Effector CD8-positive, alpha-beta T cell (primary cell): ENCODE measurements around the gene GET3.
A peak's percentile ranks its signal among the peaks of the same experiment; 100 is the strongest.
"Not testable (repeated sequence)": the region's sequence is repeated elsewhere in the genome, so short reads cannot be mapped to it uniquely, and the experiment has no call there.

ENCODE experiments used
- DNase-seq: peaks from one replicate; lab custom pipeline; 2025; lab: John Stamatoyannopoulos, UW
- total RNA-seq, 4 experiments: gene quantifications; one replicate each; lab custom pipeline; 2026; lab: John Stamatoyannopoulos, UW

Gene GET3
- 40.9 to 65.7 (median 55.1) reads per million in 4 experiments for total RNA-seq

- peak; percentile 70 for DNase-seq
Observed at GRCh38 chr19:12736995-12737834, at the start of gene GET3. TSS of gene GET3 (plus strand) at chr19:12737497. CDS start at chr19:12737506, 9 bp downstream.

GRCh38 chr19:12689012-12689411 lies 48.3 kb upstream of the GET3 start:
- DNase-seq: no peak

- DNase-seq: no peak
Observed at GRCh38 chr19:12689581-12690216, 47.6 kb upstream of the GET3 start.

GRCh38 chr19:12692960-12693359 lies 44.3 kb upstream of the GET3 start:
- DNase-seq: no peak

GRCh38 chr19:12694641-12695040 lies 42.7 kb upstream of the GET3 start:
- DNase-seq: no peak

- no peak for DNase-seq
Observed at GRCh38 chr19:12695096-12695495, 42.2 kb upstream of the GET3 start.

GRCh38 chr19:12695514-12695913 lies 41.8 kb upstream of the GET3 start:
- DNase-seq: no peak

- DNase-seq: no peak
Observed at GRCh38 chr19:12695997-12696365, 41.3 kb upstream of the GET3 start.

- DNase-seq: peak; percentile 95
Observed at GRCh38 chr19:12696366-12697335, 40.6 kb upstream of the GET3 start, which contains the start of gene FBXW9. TSS of gene FBXW9 (minus strand) at chr19:12696631. CDS start at chr19:12696581, 50 bp downstream.

GRCh38 chr19:12697425-12697824 lies 39.9 kb upstream of the GET3 start:
- not testable (repeated sequence) for DNase-seq

GRCh38 chr19:12698138-12698537 lies 39.2 kb upstream of the GET3 start:
- no peak for DNase-seq

- DNase-seq: no peak
Observed at GRCh38 chr19:12701596-12702282, 35.6 kb upstream of the GET3 start.

GRCh38 chr19:12703046-12703445 lies 34.3 kb upstream of the GET3 start:
- DNase-seq: no peak

GRCh38 chr19:12705169-12705568 lies 32.1 kb upstream of the GET3 start:
- no peak for DNase-seq

GRCh38 chr19:12705654-12706331 lies 31.5 kb upstream of the GET3 start:
- no peak for DNase-seq

GRCh38 chr19:12706332-12706718 lies 31.0 kb upstream of the GET3 start:
- DNase-seq: no peak

- DNase-seq: no peak
Observed at GRCh38 chr19:12708641-12709040, 28.7 kb upstream of the GET3 start.

GRCh38 chr19:12711187-12711586 lies 26.1 kb upstream of the GET3 start:
- DNase-seq: no peak

GRCh38 chr19:12712077-12712476 lies 25.2 kb upstream of the GET3 start:
- not testable (repeated sequence) for DNase-seq

GRCh38 chr19:12713304-12713703 lies 24.0 kb upstream of the GET3 start:
- not testable (repeated sequence) for DNase-seq

GRCh38 chr19:12715102-12715501 lies 22.2 kb upstream of the GET3 start:
- DNase-seq: no peak
